GM19397 (cell line): ENCODE results near the gene PLIN4.
"Not testable (repeated sequence)": the region's sequence is repeated elsewhere in the genome, so short reads cannot be mapped to it uniquely, and the experiment has no call there.

Source experiments
- ATAC-seq: cut with Tn5 transposase; IDR thresholded peaks from one replicate; pipeline ENCODE4 v1.9.1; 2021; ENCODE audit warnings: mild to moderate bottlenecking, moderate library complexity; ENCODE audit not compliant: unreplicated experiment

Gene PLIN4, protein sequence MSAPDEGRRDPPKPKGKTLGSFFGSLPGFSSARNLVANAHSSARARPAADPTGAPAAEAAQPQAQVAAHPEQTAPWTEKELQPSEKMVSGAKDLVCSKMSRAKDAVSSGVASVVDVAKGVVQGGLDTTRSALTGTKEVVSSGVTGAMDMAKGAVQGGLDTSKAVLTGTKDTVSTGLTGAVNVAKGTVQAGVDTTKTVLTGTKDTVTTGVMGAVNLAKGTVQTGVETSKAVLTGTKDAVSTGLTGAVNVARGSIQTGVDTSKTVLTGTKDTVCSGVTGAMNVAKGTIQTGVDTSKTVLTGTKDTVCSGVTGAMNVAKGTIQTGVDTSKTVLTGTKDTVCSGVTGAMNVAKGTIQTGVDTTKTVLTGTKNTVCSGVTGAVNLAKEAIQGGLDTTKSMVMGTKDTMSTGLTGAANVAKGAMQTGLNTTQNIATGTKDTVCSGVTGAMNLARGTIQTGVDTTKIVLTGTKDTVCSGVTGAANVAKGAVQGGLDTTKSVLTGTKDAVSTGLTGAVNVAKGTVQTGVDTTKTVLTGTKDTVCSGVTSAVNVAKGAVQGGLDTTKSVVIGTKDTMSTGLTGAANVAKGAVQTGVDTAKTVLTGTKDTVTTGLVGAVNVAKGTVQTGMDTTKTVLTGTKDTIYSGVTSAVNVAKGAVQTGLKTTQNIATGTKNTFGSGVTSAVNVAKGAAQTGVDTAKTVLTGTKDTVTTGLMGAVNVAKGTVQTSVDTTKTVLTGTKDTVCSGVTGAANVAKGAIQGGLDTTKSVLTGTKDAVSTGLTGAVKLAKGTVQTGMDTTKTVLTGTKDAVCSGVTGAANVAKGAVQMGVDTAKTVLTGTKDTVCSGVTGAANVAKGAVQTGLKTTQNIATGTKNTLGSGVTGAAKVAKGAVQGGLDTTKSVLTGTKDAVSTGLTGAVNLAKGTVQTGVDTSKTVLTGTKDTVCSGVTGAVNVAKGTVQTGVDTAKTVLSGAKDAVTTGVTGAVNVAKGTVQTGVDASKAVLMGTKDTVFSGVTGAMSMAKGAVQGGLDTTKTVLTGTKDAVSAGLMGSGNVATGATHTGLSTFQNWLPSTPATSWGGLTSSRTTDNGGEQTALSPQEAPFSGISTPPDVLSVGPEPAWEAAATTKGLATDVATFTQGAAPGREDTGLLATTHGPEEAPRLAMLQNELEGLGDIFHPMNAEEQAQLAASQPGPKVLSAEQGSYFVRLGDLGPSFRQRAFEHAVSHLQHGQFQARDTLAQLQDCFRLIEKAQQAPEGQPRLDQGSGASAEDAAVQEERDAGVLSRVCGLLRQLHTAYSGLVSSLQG (N-terminal part only)

DNA sequence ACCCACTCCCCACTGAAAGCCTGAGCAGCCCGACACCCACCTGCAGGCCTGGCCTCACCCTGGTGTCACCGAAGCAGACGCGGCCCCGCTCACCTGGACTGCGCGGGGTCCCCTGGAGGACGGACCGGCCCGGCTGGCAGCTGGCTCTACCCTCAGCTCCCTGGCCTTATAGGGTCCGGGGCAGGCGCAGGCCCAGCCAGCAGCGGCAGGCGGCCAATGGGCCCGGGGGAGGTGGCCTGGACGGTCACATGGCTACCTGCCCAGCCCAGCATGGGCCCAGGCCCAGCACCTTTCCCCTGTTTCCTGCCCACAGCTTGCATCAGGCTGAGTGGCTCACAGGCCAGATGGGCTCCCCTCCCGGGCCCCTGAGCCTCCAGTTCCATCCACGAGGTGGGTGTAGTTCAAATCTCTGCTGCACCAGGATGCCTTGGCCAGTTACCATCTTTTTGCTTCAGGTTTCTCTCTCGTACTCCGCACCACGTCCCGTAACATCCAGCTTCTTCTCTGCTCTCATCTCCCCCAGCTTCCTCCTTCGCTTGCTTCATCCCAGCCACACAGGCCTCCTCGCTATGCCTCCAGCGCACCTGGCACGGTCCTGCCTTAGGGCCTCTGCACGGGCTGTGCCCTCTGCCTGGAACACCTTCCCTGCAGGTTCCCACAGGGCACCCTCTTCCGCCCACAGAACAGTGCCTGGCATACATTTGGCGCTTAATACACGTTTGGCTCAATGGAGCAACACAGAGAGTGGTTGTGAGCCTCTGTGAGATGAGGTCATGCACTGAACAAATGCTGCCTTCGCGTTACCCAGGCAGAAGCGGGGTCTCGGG, at the start of gene PLIN4:
TSS of gene PLIN4 (minus strand) at position 142 of the 827 bp plus-strand sequence. CDS start 214 bp downstream, outside the sequence.
- no peak for ATAC-seq

DNA sequence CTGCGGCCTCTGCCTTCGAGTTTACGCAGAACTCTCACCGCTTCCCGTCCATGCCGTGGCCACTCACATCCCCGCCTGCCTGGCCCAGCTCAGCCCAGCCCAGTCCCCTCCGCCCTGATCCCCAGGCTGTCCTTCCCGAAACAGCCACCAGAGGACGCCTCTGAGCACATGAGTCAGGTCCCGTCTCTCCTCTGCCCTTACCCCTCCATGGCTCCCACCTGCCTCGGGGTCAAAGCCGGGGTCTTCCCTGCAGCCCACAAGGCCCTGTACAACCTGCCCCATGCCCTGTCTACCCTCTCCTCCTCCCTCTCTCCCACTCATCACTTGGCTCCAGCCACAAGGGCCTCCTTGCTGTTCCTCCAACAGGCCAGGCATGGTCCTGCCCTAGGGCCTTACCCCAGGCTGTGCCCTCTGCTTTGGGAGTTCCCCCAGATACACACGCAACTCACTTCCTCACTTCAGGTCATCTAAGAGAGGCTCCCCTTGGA, 49.3 kb upstream of the PLIN4 start:
- no peak for ATAC-seq

DNA sequence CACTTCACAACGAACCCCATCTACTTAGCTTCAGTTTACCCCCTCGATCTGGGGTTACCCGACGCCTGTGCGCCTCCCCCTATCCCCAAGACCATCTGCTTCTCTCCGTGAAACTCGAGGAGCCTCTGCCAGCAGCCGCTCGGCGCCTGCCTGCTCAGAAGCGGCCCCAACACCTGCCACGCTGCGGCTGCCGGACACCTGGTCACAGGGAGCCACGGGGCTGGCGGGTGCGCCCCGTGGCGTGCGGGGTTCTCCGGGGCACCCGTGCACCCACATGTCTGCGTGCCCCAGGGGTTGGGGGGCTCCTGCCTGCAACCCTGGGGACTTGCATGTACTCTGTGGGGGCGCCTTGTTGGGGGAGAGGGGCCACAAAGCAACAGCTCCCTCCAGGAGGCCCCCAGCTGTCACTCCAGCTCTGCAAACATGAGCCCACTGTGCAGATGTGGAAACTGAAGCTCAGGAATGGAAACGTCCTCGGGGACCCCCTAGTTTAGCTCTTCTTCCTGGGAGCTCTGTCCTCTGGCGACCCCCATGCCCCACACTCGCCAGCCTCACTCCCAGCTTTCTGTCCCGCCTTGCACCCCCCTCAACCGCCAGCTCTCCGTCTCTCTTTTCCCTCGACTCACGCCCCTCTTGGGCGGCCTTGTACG, 48.2 kb upstream of the PLIN4 start:
- ATAC-seq = no peak

DNA sequence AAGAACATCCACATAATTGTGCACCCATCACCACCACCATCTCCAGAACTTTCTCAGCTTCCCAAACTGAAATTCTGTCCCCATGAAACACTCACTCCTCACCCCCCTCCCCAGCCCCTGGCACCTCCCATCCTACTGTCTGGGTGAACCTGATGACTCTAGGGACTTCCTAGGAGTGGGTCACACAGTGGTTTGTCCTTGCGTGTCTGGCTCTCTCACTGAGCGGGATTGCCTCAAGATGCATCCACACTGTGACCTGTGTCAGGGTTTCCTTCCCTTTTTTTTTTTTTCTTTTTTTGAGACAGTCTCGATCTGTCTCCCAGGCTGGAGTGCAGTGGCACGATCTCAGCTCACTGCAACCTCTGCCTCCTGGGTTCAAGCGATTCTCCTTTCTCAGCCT, 45.3 kb upstream of the PLIN4 start:
- ATAC-seq = not testable (repeated sequence)

DNA sequence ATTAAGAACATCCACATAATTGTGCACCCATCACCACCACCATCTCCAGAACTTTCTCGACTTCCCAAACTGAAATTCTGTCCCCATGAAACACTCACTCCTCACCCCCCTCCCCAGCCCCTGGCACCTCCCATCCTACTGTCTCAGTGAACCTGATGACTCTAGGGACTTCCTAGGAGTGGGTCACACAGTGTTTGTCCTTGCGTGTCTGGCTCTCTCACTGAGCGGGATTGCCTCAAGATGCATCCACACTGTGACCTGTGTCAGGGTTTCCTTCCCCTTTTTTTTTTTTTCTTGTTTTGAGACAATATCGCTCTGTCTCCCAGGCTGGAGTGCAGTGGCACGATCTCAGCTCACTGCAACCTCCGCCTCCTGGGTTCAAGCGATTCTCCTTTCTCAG, 43.8 kb upstream of the PLIN4 start:
- not testable (repeated sequence) for ATAC-seq

DNA sequence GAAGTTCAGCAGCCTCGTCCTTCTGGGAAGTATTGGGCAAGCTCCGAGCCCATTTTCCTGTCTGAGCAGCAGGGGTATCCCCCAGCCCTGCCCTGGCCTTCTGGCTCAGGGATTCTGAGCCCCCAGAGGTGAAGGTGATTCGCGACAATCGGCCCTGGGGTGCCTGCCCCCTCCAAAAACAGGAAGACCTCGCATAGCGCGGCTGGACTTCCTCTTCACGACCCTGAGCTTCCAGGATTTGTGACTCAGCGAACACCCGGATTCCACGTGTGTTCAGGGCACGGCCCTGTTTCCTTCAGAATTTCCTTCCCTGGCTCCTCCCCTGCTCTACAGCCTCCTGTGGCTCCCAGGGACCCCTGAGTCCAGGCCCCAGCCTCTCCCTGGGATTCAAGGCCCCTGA, 41.3 kb upstream of the PLIN4 start, which contains the start of gene SEMA6B:
TSS of gene SEMA6B (minus strand) at position 116 of the 400 bp plus-strand sequence. CDS start 1,227 bp downstream, outside the sequence.
- no peak for ATAC-seq

DNA sequence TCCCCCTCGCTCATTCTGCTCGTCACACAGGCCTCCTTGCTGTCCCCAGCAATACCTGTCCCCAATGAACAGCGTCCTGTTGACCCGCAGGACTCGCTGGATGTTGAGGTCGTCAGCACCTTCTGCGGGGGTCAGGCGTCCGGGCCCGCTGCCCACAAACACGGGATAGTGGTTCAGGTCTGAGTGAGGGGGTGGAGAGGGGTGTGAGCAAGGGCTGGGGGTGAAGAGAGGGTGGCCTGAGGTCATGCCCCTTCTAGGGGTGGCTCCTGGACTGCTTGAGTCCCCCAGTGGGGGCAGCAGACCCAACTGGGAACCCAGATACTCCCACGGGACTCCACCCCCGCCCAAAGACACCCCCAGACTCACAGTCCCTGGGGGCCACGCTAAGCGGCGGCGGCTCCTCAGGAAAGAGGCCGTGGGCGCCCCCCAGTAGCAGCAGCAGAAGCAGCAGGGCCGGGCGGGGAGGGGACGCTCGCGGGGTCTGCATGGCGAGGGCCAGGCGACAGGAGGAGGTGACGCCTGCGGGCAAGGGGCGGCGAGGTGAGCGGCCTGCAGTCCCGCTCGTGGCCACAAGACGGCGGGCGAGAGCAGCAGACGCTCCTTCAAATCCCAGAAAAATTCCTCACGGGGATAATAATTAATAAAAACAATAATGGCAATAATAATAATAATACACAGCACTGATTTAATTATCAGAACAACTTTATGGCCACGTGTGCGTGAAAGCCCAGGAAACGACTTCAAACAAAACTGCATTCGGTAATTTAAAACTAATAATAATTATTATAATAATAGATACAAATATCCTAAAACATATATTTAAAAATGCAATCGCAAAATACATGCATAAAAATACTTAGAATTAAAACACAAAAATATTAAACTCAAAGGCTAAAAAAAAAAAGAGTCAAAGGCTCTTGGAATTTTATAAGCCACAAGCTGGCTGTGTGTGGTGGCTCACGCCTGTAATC, 40.0 kb upstream of the PLIN4 start:
- ATAC-seq = no peak

DNA sequence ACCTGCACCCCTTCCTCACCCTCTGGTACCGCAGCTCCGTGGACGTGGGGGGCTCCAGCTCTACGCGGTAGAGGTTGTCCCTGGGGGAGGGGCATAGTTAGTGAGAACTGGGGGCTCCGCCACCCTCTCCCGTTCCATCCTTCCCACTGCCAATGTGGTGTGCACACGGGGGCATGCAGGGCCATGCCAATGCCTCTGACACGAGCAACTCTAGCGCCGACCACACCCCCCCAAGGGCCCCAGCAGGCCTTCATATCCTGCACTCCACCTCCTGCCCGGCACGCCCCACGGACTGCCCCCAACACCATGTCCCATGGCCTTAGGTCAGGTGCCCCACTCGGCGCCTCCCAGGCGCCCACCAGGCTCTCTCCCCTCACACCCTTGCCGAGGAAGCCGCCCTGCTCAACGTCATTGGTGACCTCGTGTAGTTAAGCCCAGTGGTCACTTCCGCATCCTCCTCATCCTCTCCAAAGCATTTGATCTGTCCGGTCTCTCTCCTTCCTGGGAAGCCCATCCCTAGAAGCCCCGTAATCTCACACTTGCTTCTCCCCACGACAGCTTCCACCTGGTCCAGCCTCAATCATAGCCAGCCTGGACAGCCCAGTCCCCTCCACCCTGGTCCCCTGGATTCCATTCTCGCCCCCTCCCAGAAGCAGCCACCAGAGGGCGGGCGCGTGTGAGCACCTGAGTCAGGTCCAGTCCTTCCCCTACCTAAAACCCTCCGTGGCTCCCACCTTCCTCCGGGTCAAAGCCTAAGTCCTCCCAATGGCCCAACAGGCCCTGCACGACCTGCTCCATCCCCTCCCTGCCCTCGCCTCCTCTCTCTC, 39.1 kb upstream of the PLIN4 start:
- no peak for ATAC-seq

DNA sequence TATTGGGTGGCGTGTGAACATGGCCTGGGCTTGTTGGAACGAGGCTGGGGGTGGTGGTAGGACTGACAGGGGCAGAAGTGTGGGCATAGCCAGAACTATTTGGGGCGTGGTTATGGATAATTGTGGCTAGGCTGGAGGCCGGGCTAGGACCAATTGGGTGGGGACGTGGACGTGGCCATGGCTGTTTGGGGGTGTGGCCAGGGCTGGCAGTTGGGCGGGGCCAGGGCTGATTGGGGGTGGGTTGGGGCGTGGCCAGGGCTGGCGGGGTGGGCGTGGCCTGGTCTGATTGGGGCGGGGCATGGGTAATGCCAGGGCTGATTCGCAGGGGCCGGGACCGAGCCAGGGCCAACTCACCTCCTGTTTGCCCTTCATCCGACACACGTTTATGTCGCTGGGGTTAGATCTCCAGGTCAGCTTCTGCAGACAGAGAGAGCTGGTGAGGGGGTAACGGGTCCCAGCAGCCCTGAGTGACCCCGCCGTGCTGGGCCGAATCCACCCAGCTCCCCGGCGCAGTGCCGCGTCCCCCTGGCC, 38.4 kb upstream of the PLIN4 start:
- no peak for ATAC-seq

DNA sequence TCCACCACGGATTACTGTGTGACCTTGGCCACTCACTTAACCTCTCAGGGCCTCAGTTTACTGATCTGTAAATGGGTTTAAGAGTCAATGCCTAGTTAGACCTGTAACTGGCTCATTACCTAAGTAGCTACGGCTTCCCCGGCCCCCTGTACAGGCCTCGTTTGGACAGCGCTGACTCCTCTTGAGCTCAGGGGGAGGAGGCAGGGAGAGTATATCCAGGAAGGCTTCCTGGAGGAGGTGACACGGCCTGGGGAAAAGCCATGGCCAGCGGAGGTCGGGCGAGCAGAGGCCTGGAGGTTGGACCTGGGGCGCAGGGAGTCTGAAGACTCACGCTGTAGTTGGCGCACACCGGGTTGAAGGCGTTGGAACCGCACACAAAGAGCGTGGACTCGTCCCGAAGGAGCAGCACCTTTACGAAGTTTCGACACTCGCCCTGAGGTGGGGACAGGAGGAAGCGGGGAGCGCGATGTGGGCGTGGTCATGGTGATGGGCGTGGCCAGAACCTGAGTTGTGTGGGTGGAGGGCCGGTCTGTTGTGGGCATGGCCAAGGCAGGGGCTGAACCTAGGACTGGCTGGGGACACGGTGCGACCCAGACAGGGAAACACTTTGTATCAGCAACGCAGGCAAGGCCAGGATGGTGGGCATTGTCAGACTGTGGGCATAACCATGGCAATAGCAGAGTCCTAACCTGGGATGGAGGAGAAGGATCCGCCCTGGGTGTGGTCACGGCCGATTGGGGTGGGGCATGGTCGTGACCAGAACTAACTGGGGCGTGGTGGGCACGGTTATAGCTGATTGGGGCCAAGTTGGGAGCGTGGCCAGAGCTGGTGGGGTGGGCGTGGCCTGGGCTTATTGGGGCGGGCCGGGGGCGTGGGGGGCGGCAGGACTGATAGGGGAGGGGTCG, 37.6 kb upstream of the PLIN4 start:
- no peak for ATAC-seq

DNA sequence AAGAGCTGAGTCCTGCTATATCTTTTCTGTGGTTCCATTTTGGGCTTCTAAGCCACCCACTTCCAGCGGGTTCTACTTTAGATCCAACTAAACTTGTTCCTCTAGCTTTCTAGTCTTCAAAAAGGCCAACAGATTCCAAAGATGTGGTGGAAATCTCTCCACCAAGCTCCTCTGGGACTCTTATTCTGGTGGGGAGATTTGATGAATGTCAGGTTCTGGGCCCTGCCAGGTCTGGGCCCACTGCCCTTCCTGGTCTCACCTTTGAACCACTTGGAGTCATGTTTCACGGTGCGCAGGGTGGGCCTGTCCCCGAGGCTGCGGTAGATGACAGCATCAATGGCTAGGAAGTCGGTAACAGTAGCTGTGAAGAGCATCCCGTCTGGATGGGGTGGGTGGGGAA, 36.4 kb upstream of the PLIN4 start:
- no peak for ATAC-seq

DNA sequence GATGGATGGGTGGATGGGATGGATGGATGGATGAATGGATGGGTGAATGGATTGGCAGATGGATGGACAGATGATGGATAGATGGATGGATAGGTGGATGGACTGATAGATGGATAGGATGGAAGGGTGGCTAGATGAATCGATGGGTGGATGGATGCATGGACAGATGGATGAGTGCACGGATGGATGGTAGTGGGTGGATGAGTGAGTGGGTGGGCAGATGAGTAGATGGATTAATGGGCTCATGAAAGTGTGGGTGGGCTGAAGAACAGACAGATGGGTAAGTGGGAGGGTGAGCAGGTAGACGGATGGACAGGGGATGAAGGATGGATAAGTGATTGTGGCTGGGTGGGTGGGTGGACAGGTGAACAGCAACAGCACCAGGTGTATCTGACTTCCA, 35.5 kb upstream of the PLIN4 start:
- no peak for ATAC-seq

DNA sequence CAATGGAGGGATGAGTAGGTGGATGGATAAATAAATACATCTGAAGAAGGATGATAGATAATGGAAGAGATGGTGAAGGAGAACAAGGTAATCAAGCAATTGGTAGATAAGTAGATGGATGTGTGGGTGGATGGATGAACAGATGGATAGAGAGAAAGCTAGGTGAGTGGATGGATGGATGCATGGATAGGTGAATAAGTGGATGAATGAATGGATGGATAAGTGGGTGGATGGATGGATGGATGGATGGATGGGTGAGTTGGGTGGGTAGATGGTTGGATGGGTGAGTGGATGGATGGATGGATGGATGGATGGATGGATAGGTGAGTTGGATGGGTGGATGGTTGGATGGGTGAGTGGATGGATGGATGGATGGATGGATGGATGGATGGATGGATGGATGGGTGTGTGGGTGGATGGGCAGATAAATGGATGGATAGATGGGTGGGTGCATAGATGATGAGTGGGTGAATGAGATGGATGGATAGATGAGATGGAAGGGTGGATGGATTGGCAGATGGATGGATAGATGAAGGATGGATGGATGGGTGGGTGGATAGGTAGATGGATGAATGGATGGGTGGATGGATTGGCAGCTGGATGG, 34.9 kb upstream of the PLIN4 start:
- ATAC-seq = no peak

DNA sequence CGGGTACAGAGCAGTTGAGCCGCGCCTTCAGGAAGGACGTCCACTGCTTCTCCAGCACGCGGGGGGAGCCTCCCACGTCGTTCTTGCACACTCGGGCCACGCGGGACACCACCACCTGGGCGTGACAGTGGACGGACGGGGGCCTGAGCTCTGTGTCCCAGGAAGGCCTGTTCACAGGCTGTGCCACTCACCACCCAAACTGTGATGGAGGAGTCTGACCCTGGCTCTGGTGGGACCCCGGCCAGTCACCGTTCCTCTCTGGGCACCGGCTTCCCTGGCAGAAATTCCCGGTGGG, 34.2 kb upstream of the PLIN4 start:
- no peak for ATAC-seq

DNA sequence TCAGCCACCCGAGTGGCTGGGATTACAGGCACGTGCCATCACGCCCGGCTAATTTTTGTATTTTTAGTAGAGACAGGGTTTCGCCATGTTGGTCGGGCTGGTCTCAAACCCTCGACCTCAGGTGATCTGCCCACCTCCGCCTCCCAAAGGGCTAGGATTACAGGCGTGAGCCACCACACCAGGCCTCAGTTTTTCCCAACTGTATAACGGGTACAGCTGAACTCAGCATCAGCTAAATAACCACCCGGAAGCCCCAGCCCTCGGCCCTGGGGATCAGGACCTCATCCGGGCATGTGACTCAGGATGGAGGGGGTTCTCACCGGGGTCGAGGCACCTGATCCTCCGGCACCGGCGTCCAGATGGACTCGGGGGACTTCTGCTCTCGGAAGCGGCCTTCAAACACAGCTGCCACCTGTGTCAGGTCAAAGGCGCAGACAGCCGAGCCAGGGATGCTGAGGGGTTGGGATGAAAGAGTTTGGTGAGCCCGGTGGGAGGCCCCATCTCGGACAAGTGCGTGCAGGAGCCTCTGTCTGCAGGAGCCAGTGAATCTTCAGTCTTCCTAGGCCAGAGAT, 32.3 kb upstream of the PLIN4 start:
- no peak for ATAC-seq

DNA sequence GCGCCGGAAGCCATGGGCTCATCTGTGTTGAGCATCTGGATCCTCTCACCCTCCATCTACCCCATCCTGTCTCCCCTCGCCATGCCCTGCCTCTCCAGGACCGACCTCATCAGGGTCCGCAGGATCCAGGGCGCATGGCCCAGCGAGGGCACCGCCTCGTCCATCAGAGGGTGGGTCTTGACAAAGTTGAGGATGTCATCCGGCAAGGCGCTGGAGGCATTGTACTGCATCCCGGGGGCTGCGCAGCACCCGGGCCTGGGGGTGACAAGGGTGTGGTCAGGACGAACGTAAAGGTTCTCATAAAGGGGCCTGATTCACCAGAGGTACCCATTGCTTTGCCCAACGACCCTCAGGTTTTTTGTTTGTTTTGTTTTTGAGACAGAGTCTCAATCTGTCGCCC, 31.7 kb upstream of the PLIN4 start:
- ATAC-seq = no peak
